DMS53 treated with DMSO at 0.1 percent for 48 hours (cell line): ENCODE measurements around the gene IQGAP3.

Source experiments
- DNase-seq: peaks from one replicate; lab custom pipeline; 2025; ENCODE audit not compliant: unreplicated experiment; lab: John Stamatoyannopoulos, UW

Gene IQGAP3

DNA sequence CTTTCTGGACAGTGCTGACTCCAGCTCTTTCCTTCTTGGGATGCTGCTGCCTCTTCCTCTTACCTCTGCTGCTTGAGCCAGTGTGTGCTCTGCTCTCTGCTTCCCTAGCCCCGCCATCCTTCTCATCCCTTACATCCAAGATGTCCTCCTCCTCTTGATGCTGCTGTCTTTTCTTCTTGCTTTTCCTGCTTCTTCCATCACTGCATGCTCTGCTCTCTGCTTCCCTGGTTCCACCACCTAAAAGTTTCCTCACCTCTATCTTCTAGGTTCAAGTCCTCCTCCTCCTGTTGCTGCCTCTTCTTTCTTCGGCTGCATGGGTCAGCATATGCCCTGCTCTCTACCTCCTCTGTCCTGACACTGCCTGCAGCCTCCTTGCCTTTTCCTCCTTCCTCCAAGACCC is 22.7 kb upstream of the IQGAP3 start:
- no peak for DNase-seq

DNA sequence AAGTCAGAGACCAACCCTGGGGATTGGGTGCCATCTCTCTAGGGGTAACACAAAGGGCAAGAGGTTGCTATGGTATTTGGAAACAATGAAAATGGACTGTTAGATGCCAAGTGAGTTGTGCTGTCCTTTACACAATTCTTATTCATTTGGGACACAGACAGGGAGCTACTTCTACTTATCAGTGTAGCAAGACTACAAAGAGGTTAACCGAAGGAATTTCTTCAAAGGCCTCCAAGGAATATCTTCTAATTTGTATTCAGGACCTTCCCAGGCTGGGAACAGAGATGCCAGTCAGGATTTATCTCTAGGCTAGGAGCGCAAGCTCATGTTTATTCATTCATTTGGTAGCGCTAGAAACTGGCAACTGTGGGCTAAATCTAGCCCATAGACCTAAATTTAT is 21.8 kb upstream of the IQGAP3 start:
- DNase-seq = no peak

DNA sequence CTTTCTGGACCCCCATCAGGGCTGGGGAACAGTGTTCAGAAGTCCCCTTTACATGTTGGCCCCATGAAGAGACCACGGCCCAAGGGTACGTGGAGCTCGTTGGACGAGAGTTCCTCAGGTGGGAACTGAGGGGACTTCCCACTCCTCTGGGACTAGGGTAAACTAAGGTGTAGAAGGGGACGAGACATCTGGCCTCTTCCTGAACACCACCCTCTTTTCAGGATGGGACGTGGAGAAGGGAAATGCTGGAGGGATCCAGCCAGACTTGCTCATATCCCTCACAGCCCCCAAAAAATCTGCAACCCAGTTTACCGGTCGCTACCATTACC is 21.3 kb upstream of the IQGAP3 start:
- DNase-seq = no peak

DNA sequence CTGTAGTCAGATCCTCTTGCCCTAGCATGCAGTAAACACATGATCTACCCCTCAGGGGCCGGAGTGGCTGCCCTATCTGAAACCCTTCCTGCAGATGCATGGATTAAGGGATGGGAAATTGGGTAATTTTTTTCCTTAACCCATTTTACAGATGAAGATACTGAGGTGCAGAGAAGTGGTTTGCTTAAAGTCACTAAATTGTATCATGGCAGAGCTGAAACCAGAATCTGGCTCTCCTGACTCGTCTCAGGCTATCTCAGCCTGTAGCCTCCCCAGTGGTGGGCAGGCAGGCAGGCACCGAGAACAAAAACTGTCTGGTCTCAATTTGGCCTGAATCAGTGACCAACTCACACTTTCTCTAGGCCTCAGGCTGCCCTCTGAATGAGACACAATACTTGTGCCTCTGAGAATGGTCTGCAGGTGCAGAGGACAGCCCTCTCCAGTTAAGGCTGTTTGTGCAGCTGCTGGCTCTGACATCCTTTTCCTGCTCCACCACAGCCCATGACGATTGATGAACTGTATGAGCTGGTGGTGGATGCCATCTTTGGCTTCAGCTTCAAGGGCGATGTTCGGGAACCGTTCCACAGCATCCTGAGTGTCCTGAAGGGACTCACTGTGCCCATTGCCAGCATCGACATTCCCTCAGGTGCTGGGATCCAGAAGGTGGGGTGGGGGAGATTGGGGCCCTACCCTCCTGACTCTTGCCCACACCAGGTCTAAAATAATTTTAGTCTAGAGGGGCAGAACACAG is 20.7 kb upstream of the IQGAP3 start:
- peak; percentile 84 for DNase-seq

DNA sequence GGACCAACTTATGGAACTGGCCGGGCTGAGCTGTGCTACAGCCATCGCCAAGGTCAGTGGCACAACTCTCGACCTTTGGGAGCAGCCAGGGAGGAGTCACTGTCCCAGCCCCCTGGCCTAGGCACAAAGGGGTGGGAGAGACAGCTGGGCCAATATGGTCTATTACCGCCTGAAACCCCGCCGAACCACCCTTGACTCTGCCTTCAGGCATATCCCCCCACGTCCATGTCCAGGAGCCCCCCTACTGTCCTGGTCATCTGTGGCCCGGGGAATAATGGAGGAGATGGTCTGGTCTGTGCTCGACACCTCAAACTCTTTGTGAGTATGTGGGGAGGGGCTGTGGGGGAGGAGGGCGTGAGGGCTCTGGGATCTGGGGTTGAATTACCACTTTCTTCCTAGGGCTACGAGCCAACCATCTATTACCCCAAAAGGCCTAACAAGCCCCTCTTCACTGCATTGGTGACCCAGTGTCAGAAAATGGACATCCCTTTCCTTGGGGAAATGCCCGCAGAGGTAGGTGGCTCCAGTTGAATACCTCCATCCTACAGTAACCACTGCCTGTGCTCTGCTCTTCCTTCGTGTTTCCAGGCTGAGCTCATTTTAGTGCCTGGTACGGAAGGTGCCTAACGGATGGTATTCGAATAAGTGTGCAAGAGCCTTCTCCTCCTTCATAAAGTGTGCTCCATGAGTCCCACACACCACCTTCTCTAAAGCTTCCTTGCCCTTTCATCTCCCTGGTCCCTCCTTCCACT is 20.0 kb upstream of the IQGAP3 start:
- DNase-seq = no peak

DNA sequence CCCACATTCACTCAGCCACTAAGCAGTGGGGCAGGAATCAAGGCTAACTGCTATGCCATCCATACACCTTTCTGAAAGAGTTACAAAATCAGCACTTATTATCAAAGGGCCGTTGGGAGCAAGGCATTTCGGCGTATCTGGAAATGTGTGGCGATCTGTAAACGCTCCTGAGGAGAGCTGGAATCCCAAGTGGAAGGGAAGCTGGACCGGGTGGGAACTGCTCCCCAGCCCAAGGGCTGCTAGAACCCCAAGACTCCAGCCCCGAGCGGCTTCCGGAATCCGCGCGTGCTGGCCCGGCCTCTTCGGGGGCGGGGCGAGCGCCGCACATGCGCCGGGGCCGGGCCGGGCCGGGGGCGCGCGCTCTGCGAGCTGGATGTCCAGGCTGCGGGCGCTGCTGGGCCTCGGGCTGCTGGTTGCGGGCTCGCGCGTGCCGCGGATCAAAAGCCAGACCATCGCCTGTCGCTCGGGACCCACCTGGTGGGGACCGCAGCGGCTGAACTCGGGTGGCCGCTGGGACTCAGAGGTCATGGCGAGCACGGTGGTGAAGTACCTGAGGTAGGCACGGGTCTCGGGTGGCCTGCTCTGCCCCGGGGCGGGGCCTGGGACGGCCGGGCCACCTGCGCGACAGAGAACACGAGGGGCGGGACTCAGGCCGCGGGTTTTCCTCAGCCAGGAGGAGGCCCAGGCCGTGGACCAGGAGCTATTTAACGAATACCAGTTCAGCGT is 19.2 kb upstream of the IQGAP3 start, which contains the start of gene NAXE:
TSS of gene NAXE (plus strand) at position 345 of the 726 bp plus-strand sequence. CDS start at position 374, 29 bp downstream.
- DNase-seq = peak; percentile 73

DNA sequence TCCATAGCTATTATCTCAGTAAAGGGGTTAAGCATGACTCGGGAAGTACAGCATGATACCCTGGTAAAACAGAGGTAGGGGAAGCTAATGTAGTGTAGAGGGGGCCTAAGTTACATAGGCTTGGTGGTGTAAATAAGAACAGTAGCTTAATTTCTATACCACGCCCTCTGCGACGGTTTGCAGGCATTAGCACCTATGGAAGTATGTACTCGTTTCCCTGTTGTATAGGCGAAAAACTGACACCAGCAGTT is 18.7 kb upstream of the IQGAP3 start:
- DNase-seq = no peak

DNA sequence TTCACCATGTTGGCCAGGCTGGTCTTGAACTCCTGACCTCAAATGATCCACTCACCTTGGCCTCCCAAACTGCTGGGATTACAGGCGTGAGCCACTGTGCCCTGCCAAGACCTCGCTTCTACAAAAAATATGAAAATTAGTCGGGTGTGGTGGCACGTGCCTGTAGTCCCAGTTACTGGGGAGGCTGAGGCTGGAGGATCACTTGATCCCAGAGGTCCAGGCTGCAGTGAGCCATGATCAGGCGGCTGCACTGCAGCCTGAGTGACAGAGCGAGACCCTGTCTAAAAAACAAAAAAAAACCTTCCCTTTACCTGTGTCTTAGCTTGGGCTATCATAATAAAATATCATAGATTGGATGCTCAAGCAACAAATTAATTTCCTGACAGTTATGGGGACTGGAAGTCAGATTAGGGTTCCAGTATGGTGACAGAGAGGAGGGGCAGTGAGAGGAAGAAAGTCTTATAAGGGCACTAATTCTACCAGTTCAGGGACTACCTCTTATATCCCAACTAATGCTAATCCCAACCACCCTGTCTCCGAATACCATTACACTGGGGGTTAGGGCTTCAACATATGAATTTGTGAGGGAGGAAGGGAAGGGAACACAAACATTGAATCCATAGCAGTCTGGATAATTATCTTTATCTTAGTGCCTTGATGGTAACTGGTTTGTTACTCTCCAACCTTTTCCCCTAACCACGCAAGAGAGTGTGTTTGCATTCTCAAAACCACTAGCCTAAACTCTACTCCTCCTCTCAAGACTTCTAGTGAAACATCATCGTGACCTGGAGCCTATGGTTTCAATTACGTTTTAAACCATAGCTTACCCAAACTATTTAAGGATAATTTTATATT is 18.2 kb upstream of the IQGAP3 start:
- DNase-seq = no peak

DNA sequence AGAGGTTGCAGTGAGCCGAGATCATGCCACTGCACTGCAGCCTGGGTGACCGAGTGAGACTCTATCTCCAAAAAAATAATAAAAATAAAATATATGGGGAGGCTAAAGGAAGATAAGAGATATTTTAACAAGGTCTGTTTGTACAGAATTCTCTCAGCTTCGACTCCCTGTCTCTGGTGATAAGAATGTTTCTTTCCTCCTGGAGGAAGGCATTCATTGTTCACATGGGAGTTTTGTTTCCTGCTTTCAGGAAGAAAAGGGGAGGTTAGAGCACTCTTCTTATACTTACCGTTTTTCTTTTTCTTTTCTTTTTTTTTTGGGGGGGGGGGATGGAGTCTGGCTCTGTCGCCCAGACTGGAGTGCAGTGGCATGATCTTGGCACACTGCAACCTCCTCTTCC is 17.2 kb upstream of the IQGAP3 start:
- DNase-seq = no peak

DNA sequence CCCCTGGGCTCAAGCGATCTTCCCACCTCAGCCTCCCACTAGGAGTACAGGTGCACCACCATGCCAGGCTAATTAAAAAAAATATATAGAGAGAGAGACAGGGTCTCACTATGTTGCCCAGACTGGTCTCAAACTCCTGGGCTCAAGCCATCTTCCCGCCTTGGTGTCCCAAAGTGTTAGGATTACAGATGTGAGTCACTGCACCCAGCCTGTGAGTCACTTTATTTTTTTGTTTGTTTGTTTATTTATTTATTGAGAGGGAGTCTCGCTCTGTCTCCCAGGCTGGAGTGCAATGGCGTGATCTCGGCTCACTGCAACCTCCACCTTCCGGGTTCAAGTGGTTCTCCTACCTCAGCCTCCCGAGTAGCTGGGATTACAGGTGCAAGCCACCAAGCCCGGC is 15.6 kb upstream of the IQGAP3 start:
- peak; percentile 20 for DNase-seq

DNA sequence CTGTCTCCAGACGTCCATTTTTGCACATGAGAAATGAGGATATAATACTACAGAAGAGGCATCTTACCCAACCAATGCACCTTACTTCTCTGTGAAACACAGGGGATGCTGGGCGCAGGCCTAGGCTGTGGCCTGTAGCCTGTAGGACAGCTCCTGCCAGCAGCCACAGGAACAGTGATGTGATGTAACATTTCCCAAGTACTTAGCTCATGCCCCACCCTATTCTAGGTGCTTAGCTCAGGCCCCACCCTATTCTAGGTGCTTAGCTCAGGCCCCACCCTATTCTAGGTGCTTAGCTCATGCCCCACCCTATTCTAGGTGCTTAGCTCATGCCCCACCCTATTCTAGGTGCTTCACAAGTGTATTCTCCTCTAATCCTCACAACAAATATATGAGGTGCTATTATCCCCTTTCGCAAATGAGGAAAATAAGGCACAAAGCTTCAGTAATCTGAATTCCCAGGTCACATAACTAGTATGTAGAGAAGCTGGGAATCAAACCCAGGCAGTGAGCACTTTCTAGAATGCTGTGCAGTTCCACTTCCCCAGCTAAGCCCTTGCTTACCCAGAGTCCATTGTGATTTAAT is 14.6 kb upstream of the IQGAP3 start:
- no peak for DNase-seq

DNA sequence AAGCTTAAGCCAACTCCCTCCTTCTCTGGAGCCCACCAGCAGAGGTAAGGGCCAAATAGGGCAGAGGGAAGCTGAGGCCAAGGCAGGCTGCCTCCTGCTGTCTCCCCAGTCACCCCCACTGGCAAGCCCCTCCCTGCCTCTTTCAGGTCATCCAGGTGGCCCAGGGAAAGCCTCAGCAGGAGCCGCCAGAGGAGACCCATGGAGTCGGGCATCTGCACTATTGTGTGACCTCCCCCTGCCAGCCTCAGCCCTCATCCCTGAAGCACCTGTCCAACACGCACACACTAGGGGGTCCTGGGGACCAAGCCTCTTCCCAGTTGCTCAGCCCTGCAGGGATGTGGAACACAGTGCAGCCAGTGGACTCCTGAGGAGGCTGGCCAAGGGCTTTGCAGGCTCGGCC is 14.0 kb upstream of the IQGAP3 start:
- DNase-seq = no peak

DNA sequence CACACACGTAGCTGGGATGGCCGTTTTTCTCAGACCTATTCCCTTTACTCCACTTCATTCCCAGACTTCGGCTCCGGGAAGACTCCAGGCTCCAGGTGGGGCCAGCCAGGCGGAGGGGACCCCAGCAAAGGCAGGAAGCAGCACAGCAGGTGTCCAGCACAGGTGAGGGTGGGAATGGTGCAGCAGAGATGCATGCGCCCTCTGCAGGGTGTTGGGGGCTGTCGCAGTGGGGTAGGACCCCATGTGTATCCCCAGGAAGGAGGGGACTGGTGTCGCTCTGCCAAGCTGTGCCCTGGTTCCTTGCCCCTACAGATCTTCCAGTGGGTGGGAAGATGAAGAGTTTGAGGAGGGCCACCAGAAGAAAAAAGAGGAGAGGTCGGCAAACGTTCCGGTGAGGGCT is 12.4 kb upstream of the IQGAP3 start:
- DNase-seq = peak; percentile 11

DNA sequence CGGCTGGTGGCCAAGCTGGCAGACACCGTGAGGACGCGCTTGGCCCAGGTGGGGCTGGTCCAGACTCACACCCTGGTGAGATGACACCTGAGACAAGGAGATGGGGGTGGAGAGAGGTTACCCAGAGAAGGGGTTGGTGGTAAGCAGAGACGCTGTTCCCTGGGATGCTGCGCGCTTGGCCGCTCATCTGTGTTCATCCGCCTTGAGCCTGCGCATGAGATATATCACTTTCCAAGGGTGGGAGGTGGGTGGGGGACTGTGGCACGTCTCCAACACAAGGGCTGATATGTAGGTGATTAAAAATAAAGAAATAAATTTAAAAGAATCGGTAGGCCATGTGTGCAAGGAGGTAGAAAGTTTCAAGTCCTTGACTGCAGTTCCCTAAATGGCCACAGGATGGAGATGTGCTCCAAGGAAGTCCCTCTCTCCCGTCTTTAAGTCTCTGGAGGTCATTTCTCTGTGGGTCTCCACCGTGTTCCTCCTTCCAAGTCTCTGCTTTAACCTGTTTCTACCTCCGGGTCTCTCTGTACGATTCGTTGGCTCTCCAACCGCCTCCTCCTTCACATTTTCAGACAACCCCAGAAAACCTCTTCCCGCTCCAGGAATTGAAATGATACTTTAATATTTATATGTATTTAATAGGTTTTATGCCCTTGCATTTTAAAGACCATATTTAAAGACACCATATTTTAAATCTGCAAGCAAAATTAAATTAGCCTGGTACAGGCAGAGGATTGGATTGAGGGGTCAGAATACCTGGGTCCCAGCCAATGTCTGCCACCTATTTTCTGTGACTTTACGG is 11.7 kb upstream of the IQGAP3 start:
- peak; percentile 74 for DNase-seq

DNA sequence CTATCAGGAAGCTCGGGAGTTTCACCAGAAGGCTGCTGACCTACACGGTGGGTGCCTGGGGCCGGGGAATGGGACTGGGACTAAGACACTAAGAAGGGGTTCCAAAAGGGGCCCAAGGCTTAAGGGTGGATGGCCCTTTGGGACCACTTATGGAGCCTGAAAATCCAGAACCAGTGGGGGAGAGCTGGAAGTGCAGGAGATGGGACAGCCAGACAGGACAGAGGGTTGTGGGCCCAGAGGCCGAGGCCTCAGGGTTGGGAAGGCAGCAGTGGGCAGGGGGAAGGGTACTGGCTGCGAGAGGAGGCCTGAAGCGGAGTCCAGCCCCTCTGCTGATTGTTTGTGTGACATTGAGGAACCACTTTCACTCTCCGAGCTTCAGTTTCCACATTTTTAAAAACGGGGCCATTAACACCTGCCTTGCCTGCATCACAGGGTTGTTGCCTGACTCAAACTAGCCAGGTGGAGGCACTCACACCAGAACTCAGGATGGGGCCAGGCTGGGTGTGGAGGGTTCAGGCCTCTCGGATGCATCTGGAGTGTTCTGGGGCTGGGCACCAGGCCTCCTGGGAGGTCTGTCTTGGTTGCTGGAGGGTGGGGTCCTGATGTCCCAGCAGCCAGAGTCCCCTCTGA is 10.1 kb upstream of the IQGAP3 start:
- DNase-seq = no peak

DNA sequence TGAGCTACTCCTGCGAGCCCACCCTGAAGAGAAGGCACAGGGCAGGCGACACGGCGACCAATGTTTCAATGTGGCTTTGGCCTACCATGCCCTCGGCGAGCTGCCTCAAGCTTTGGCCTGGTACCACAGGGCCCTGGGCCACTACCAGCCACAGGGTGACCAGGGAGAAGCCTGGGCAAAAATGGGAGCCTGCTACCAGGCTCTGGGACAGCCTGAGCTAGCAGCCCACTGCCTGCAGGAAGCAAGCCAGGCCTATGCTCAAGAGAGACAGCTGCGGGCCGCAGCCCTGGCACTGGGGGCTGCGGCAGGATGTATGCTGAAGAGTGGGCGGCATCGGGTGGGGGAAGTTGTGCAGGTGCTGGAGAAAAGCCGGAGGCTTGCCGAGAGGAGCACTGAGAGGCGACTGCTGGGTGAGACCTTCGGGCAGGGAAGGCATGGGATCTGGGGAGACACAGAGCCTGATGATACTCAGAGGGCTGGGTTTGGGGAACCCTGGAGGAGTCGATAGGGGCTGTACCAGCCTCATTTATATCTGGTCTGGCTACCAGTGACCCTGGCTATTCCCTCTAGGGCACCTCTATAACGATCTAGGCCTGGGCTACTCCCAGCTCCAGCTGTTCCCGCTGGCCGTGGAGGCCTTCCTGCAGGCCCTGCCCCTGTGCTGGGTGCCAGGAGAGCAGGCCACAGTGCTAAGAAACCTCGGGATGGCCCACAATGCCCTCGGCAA is 9.5 kb upstream of the IQGAP3 start:
- DNase-seq = no peak

DNA sequence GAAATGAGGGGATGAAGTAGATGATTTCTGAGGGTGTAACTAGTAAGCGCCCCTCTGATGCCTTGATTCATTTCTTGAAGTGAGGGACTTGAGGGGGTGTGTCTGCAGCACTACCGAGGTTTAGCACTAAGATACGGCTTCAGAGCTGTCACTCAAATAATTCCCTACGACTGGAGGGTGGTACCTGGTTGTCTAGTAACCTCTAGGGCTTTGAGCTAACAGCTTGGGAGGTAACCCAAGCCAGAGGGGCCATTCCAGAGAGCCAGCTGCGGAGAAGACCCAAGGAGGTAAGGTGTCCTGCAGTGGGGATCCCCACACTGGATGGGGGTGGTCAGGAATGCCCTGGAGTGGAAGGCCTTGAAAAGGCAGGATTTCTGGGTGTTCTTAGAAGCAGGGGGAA is 7.1 kb upstream of the IQGAP3 start, which contains the start of gene TTC24:
TSS of gene TTC24 (plus strand) at position 252 of the 400 bp plus-strand sequence. CDS start 1,642 bp downstream, outside the sequence.
- no peak for DNase-seq

DNA sequence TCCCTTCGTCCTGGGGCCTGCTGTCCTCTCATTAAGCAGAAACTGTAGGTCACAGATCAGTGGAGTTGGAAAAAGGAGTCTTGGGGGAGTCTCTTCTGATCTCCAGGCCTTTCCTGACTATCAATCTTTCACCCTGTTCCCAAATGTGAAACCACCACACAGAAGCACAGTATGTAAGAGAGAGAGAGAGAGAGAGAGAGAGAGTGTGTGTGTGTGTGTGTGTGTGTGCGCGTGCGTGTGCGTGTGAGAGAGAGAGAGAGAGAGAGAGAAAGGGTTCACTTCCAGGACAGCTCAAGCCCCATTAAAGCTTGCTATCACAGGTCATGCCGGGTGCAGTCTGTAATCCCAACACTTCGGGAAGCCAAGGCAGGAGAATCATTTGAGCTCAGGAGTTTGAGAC is 5.7 kb upstream of the IQGAP3 start:
- no peak for DNase-seq

DNA sequence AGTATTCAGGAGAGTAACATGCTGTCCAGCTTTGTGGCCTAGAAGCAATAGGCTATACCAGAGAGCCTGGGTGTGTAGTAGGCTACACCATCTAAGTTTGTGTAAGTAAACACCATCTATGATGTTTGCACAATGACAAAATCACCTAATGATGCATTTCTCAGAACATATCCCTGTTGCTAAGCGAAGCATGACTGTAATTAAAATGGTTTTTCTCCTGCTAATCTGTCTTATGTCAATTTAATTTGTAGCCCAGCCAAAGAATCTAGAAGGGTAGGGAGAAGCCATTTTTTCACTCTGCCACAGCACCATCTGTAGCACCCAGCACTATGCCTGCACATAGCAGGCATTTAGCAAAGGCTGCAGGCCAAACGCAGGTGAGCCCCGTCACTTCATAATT is 5.2 kb upstream of the IQGAP3 start:
- peak; percentile 28 for DNase-seq
